Spleen (tissue), 7 donors: ENCODE measurements around the gene OPRL1.

ENCODE experiments used
- POLR2A ChIP-seq, 3 donors: fragments of 450-650 bp; IDR thresholded peaks; one replicate each; pipeline ENCODE4 v1.5.1; 2017; ENCODE audit warnings: antibody characterized with exemption in 3 of 3, mild to moderate bottlenecking in 1 of 3
- TF ChIP-seq, protein P1 (sequence below), 11 experiments: fragments of 200-600 bp in 7 of 11; fragments of 450-650 bp in 4 of 11; sonication (generic) in 4 of 11; IDR thresholded peaks in 8 of 11; conservative IDR thresholded peaks in 3 of 11; 1 replicate in 7 of 11; 2 replicates in 4 of 11; pipeline versions ENCODE4 v1.4.0 to v1.8.0; 2016 to 2021; ENCODE audit warnings: antibody characterized with exemption in 11 of 11, inconsistent platforms in 4 of 11, mild to moderate bottlenecking in 1 of 11
- donor health status: DM: no; HTN: no; CAD: no; lungs with moderate emphysema.
- donor health status: DM: no; HTN: no; CAD: no.
- donor health status: DM: no; HTN: no; CAD: no.

DNA sequence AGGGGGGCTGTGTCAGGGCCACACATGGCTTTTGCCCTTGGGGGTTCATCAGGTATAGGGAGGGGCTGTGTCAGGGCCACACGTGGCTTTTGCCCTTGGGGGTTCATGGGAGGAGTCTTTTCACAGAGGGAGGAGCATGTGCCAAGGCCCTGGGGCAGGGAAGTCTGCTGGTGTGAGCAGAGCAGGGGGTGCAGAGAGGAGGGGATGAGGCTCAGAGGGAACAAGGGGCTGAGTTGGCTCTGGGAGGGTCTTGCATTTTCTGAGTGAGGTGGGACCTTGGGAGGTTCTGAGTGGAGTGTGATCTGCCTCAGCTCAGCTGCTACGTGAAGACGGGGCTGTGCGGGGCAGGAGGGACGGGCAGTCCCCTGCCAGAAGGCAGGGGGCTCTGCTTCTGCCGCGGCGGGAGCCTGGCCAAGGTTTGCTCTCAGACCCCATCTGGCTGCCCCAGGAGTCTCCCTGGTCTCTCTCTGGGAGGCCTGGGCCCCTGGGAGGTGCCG is 24.4 kb upstream of the OPRL1 start:
- TF ChIP-seq POLR2A (IDR thresholded peaks at IDR 0.05) = no peak
- TF ChIP-seq, protein P1, sequence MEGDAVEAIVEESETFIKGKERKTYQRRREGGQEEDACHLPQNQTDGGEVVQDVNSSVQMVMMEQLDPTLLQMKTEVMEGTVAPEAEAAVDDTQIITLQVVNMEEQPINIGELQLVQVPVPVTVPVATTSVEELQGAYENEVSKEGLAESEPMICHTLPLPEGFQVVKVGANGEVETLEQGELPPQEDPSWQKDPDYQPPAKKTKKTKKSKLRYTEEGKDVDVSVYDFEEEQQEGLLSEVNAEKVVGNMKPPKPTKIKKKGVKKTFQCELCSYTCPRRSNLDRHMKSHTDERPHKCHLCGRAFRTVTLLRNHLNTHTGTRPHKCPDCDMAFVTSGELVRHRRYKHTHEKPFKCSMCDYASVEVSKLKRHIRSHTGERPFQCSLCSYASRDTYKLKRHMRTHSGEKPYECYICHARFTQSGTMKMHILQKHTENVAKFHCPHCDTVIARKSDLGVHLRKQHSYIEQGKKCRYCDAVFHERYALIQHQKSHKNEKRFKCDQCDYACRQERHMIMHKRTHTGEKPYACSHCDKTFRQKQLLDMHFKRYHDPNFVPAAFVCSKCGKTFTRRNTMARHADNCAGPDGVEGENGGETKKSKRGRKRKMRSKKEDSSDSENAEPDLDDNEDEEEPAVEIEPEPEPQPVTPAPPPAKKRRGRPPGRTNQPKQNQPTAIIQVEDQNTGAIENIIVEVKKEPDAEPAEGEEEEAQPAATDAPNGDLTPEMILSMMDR (IDR thresholded peaks at IDR 0.05 in 8 of 11, conservative IDR thresholded peaks at IDR 0.05 in 3 of 11) = no peak
